VCaP (cell line): ENCODE results near the gene UBXN11.

Experiments used
- H3K27ac ChIP-seq: fragments of 450-650 bp; 2 replicates; pipeline ENCODE4 v1.5.1; 2017
- CTCF ChIP-seq: fragments of 450-650 bp; conservative IDR thresholded peaks from 2 replicates; pipeline ENCODE4 v1.5.1; 2017; ENCODE audit warnings: mild to moderate bottlenecking, moderate library complexity

The UBXN11 gene

GRCh38 chr1:26285366-26286063 lies 20.9 kb downstream of the UBXN11 start:
- no peak overlapping the region for H3K27ac ChIP-seq
- peak; percentile 57 for TF ChIP-seq CTCF

GRCh38 chr1:26284597-26285347 lies 21.7 kb downstream of the UBXN11 start:
- H3K27ac ChIP-seq: no peak overlapping the region

DNA sequence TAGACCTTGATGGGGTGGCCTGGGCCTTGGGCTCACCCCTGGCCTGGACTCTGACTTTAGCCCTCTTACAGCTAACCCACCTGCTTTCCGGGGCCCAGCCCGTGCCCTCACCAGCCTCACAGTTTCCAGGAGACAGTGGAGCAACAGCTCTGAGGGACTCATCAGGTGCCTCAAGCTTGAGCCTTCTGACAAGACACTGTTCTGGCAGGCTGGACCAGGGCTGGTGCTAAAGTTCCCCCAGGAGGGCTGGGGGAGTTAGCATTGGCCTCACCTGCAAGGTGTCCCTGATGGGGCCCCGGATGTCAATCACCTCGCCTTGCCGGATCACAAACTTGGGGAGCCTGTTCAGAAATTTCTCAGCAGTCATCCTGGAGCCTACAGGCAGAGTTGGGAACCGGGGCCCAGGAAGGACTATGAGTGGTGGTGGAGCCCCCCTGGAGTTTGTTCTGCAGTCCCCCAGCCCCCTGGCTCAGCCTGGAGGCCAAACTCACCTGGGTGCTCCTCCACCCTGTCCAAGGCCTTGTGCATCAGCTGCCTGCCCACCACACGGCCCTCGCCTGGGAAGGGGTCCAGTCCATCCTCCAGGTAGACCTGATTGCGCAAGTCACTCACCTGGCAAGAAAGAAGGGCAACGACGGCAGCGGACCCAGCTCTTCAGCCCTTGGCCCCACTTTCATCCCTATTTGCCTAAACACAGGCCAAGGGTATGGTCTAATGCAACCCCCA lies 22.4 kb downstream of the UBXN11 start:
- no peak for TF ChIP-seq CTCF
- H3K27ac ChIP-seq: no peak overlapping the region

More at GRCh38 chr1:26284597-26285347, 21.7 kb downstream of the UBXN11 start:
- TF ChIP-seq CTCF: peak; percentile 90

DNA sequence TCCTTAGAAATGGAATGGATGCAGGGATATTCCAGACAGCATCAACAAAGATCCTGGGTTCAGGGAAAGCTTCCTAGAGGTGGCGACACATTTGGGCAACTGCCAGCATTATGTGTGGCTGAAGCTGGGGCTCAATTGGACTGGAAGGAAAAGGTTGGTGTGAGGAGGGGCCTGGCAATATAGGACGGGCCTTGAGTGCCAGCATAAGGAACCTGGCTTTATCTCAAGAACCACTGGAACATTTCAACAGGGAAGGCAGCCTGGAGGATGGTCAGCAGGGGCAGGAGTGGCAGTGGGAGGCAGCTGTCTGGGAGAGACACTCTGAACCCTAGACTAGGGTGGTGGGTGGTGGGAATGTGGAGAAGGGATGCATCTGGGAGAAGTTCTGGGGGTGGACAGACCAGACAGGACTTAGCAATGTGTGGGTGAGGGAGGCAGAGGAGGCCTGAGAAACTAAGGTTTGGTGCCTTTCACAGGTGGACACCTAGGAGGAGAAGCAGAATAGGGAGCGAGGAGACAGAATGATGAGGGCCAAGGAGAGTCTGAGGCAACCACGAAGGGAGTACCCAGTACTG lies 23.1 kb downstream of the UBXN11 start:
- no peak overlapping the region for H3K27ac ChIP-seq

DNA sequence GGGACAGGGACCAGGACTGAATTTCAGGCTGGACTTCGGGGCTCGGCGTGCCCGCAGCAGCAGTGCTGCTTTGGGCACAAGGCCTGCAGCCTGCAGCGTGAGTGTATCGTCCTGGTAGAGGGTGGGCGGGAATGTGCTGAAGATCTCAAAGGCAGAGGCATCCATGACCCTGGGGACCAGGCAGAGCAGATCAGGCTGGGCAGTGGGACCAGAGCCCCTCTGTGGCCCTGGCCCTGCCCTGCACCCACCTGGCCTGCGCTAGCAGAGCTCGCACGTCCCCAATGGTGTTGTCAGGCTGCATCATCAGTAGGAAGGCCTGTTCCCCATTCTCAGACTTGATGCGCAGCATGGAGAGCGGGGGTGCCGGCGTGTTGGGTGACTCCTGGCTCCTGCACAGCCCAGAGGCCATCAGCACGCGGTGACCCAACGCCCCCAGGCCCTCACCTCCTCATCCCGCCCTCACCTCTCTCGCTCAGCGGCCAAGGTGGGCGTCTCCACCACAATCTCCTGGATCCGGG lies 24.0 kb downstream of the UBXN11 start:
- no peak for TF ChIP-seq CTCF
- H3K27ac ChIP-seq: no peak overlapping the region

More for the DNA sequence above, 23.1 kb downstream of the UBXN11 start:
- TF ChIP-seq CTCF: no peak

- TF ChIP-seq CTCF: no peak
- no peak overlapping the region for H3K27ac ChIP-seq
Observed at GRCh38 chr1:26281971-26282370, 24.5 kb downstream of the UBXN11 start.
